ENCODE results near the gene CDR2L.

- TF ChIP-seq POLR2AphosphoS5 (IDR thresholded peaks at IDR 0.05; ENCODE audit: borderline replicate concordance, low read depth, low read length) (no peak), EZH2 (IDR thresholded peaks at IDR 0.05) (no peak)
These were observed 42.7 kb downstream of the CDR2L start for GRCh38 chr17:75030161-75030560.
